H1 (cell line): ENCODE data around the gene STK31. TPM values are rescaled to one million over a fixed set of nuclear protein-coding genes. Genes with fewer than 3 reads are reported as not detected.

Experiments used
- CTCF ChIA-PET: fragments of 300-600 bp; sonication (Branson Sonifier 250); formaldehyde crosslinking; loops from one replicate; lab custom pipeline; 2021; ENCODE audit not compliant: partially characterized antibody; lab: Charles Lee
- POLR2A ChIA-PET: fragments of 300-600 bp; sonication (Branson Sonifier 250); formaldehyde crosslinking; loops from one replicate; lab custom pipeline; 2021; ENCODE audit warnings: inconsistent platforms; ENCODE audit not compliant: partially characterized antibody; lab: Charles Lee
- DNase-seq, 2 experiments: peaks; one replicate each; pipeline versions ENCODE4 v3.0.0 to v3.0.0-alpha.2; 2010 to 2022; ENCODE audit warnings: low spot score in 2 of 2, low read depth in 1 of 2, mixed read lengths in 1 of 2
- FAIRE-seq: peaks from 2 replicates; lab custom pipeline; 2011; peaks lifted over from hg19 to GRCh38; lab: Jason Lieb, UNC
- H2AFZ ChIP-seq: 2 replicates; pipeline ENCODE4 v1.8.1; 2012; ENCODE audit warnings: low read length, inconsistent platforms
- H2AK5ac ChIP-seq: 2 replicates; pipeline ENCODE4 v1.6.1; 2013; ENCODE audit warnings: low read depth, low read length
- H2BK120ac ChIP-seq: replicated peaks from 2 replicates; pipeline ENCODE3; 2013; ENCODE audit warnings: low read depth, low read length, inconsistent platforms
- H2BK12ac ChIP-seq: 2 replicates; pipeline ENCODE4 v1.6.1; 2013; ENCODE audit warnings: low read depth, low read length
- H2BK15ac ChIP-seq: 2 replicates; pipeline ENCODE4 v1.6.1; 2013; ENCODE audit warnings: low read length
- H2BK20ac ChIP-seq: 2 replicates; pipeline ENCODE4 v1.6.1; 2013; ENCODE audit warnings: low read length
- H2BK5ac ChIP-seq: 2 replicates; pipeline ENCODE4 v1.6.1; 2013; ENCODE audit warnings: low read depth, low read length
- H3K14ac ChIP-seq: 2 replicates; pipeline ENCODE4 v1.6.1; 2013; ENCODE audit warnings: inconsistent platforms; ENCODE audit not compliant: insufficient read length
- H3K18ac ChIP-seq: 2 replicates; pipeline ENCODE4 v1.6.1; 2013; ENCODE audit warnings: low read length; ENCODE audit errors: extremely low read depth
- H3K23ac ChIP-seq: 2 replicates; pipeline ENCODE4 v1.6.1; 2013; ENCODE audit warnings: inconsistent platforms; ENCODE audit not compliant: insufficient read length
- H3K23me2 ChIP-seq: 2 replicates; pipeline ENCODE4 v1.6.1; 2013; ENCODE audit warnings: low read depth, low read length
- H3K27ac ChIP-seq: 2 replicates; pipeline ENCODE4 v1.6.1; 2011; ENCODE audit warnings: low read depth, low read length, inconsistent platforms
- H3K27me3 ChIP-seq, 4 experiments: replicated peaks in 1 of 4; 1 replicate in 1 of 4; 2 replicates in 3 of 4; pipeline versions ENCODE4 v1.6.1 to v1.8.1; 2011 to 2013; ENCODE audit warnings: low read length in 3 of 4, mild to moderate bottlenecking in 3 of 4, inconsistent platforms in 2 of 4, mixed read lengths in 2 of 4, moderate library complexity in 1 of 4; ENCODE audit not compliant: control insufficient read depth in 3 of 4, insufficient read depth in 3 of 4; ENCODE audit errors: extremely low read depth in 1 of 4
- H3K36me3 ChIP-seq, 4 experiments: 2 replicates each; pipeline versions ENCODE4 v1.6.1 to v1.8.1; 2011 to 2013; ENCODE audit warnings: mild to moderate bottlenecking in 4 of 4, low read length in 3 of 4, moderate library complexity in 2 of 4, control low read depth in 1 of 4, inconsistent platforms in 1 of 4; ENCODE audit not compliant: insufficient read depth in 4 of 4, control insufficient read depth in 2 of 4
- H3K4ac ChIP-seq: replicated peaks from 2 replicates; pipeline ENCODE3; 2013; ENCODE audit warnings: low read length, low read depth, mixed read lengths, inconsistent platforms; ENCODE audit not compliant: insufficient read length
- H3K4me1 ChIP-seq, 4 experiments: replicated peaks in 1 of 4; 1 replicate in 1 of 4; 2 replicates in 3 of 4; pipeline versions ENCODE4 v1.6.1 to v1.8.1; 2011 to 2013; ENCODE audit warnings: low read length in 3 of 4, inconsistent platforms in 2 of 4, mixed read lengths in 1 of 4; ENCODE audit not compliant: insufficient read depth in 4 of 4, control insufficient read depth in 3 of 4
- H3K4me2 ChIP-seq, 2 experiments: 2 replicates each; pipeline versions ENCODE4 v1.6.1 to v1.8.1; 2011 to 2013; ENCODE audit warnings: low read depth in 2 of 2, low read length in 2 of 2, control low read depth in 1 of 2, inconsistent platforms in 1 of 2, mild to moderate bottlenecking in 1 of 2; ENCODE audit not compliant: insufficient read depth in 1 of 2
- H3K4me3 ChIP-seq, 4 experiments: fragments of 200-600, 300-600 bp in 1 of 4; sonication (generic), shearing (Covaris generic), sonication (Bioruptor Twin) in 1 of 4; 2 replicates each; pipeline versions ENCODE4 v1.5.1 to v1.8.1; 2011 to 2016; ENCODE audit warnings: low read length in 4 of 4, low read depth in 3 of 4, control low read depth in 2 of 4, inconsistent platforms in 2 of 4, mild to moderate bottlenecking in 2 of 4, mixed read lengths in 1 of 4, moderate library complexity in 1 of 4; ENCODE audit not compliant: insufficient read depth in 2 of 4; ENCODE audit errors: extremely low read depth in 1 of 4
- H3K56ac ChIP-seq: replicated peaks from 2 replicates; pipeline ENCODE3; 2013; ENCODE audit warnings: low read depth, mild to moderate bottlenecking, mixed read lengths, low read length, inconsistent platforms; ENCODE audit not compliant: insufficient read length
- H3K79me1 ChIP-seq: 2 replicates; pipeline ENCODE4 v1.6.1; 2013; ENCODE audit warnings: low read depth, low read length, control low read depth
- H3K79me2 ChIP-seq, 2 experiments: 2 replicates each; pipeline versions ENCODE4 v1.6.1 to v1.8.1; 2012 to 2013; ENCODE audit warnings: low read length in 2 of 2, mild to moderate bottlenecking in 2 of 2, inconsistent platforms in 1 of 2; ENCODE audit not compliant: insufficient read depth in 2 of 2, control insufficient read depth in 1 of 2
- H3K9ac ChIP-seq, 4 experiments: replicated peaks in 1 of 4; 1 replicate in 1 of 4; 2 replicates in 3 of 4; pipeline versions ENCODE4 v1.6.1 to v1.8.1; 2011 to 2013; ENCODE audit warnings: low read depth in 3 of 4, low read length in 3 of 4, control low read depth in 2 of 4, mild to moderate bottlenecking in 2 of 4, moderate library complexity in 2 of 4, inconsistent platforms in 1 of 4; ENCODE audit errors: extremely low read depth in 1 of 4
- H3K9me3 ChIP-seq, 2 experiments: 2 replicates each; pipeline versions ENCODE4 v1.6.1 to v1.8.1; 2012 to 2013; ENCODE audit warnings: mild to moderate bottlenecking in 2 of 2, moderate library complexity in 2 of 2, control low read depth in 1 of 2, inconsistent platforms in 1 of 2, low read depth in 1 of 2, low read length in 1 of 2, mixed read lengths in 1 of 2; ENCODE audit not compliant: insufficient read depth in 2 of 2
- H4K20me1 ChIP-seq, 2 experiments: replicated peaks in 1 of 2; 2 replicates each; pipeline versions ENCODE3 to v1.8.1; 2011 to 2013; ENCODE audit warnings: inconsistent platforms in 2 of 2, low read length in 2 of 2, mild to moderate bottlenecking in 1 of 2; ENCODE audit not compliant: insufficient read depth in 2 of 2, control insufficient read depth in 1 of 2
- H4K5ac ChIP-seq: 2 replicates; pipeline ENCODE4 v1.6.1; 2013; ENCODE audit warnings: low read length, low read depth, mixed read lengths, inconsistent platforms; ENCODE audit not compliant: insufficient read length
- H4K8ac ChIP-seq: 2 replicates; pipeline ENCODE4 v1.8.0; 2013; ENCODE audit warnings: mild to moderate bottlenecking, moderate library complexity, low read length, inconsistent platforms; ENCODE audit not compliant: insufficient read depth; ENCODE audit errors: extremely low read depth
- H4K91ac ChIP-seq: replicated peaks from 2 replicates; pipeline ENCODE3; 2013; ENCODE audit warnings: low read length, mixed read lengths, inconsistent platforms; ENCODE audit not compliant: insufficient read length
- CHD1 ChIP-seq: IDR thresholded peaks from 2 replicates; pipeline ENCODE4 v1.6.1; 2012; ENCODE audit warnings: low read depth, low read length, improper control_type of control experiment
- GTF2F1 ChIP-seq: IDR thresholded peaks from 2 replicates; pipeline ENCODE4 v1.6.1; 2012; ENCODE audit warnings: low read depth, low read length, improper control_type of control experiment, borderline replicate concordance
- NANOG ChIP-seq: IDR thresholded peaks from 2 replicates; pipeline ENCODE4 v1.6.1; 2011; ENCODE audit warnings: low read length, low read depth, mild to moderate bottlenecking, inconsistent platforms; ENCODE audit not compliant: insufficient read depth, poor library complexity, severe bottlenecking
- POLR2AphosphoS5 ChIP-seq: IDR thresholded peaks from 2 replicates; pipeline ENCODE4 v1.6.1; 2011; ENCODE audit warnings: low read depth, low read length
- RBBP5 ChIP-seq: IDR thresholded peaks from 2 replicates; pipeline ENCODE4 v1.7.1; 2012; ENCODE audit warnings: low read depth, mild to moderate bottlenecking, inconsistent platforms, low read length, moderate library complexity, borderline replicate concordance
- RNF2 ChIP-seq: fragments of 200-900, 300-1000 bp; sonication (generic); IDR thresholded peaks from 2 replicates; pipeline ENCODE4 v1.7.1; 2016; ENCODE audit warnings: borderline replicate concordance, low read depth, mild to moderate bottlenecking, antibody characterized with exemption, low read length; ENCODE audit not compliant: poor library complexity, severe bottlenecking; ENCODE audit errors: missing control alignments
- SP4 ChIP-seq: IDR thresholded peaks from 2 replicates; pipeline ENCODE4 v1.6.1; 2012; ENCODE audit warnings: low read length, inconsistent platforms
- WGBS, 2 experiments: shearing (Covaris generic) in 1 of 2; methylation state at CpG; one replicate each; pipeline versions ENCODE4 v1.1.6 to v1.1.7; 2013 to 2015; ENCODE audit warnings: low lambda C conversion rate in 2 of 2, mixed read lengths in 2 of 2, inconsistent platforms in 1 of 2, low coverage in 1 of 2, missing lambda C conversion rate in 1 of 2; ENCODE audit not compliant: insufficient replicate concordance in 2 of 2, insufficient coverage in 1 of 2, insufficient read length in 1 of 2; ENCODE audit errors: extremely low coverage in 1 of 2, missing lambda C conversion rate in 1 of 2; 5-methylcytosine and 5-hydroxymethylcytosine counted together
- polyA plus RNA-seq, 7 experiments: library from polyadenylated mRNA; depleted of rRNA in 3 of 7; stranded (reverse) in 5 of 7; unstranded in 2 of 7; fragments of >200 nt in 5 of 7; fragments of 200-250 nt in 2 of 7; gene quantifications; 1 replicate in 5 of 7; 2 replicates in 1 of 7; 4 replicates in 1 of 7; pipeline versions ENCODE4 v1.2.1 to v1.2.3, GENCODE V29; 2011 to 2013; ENCODE audit warnings: missing spikeins in 2 of 7, mixed read lengths in 2 of 7
- total RNA-seq: library from RNA; stranded (reverse); fragmentation: NEBNext Ultra II Directional; extraction: Animal tissue kit (Norgen Biotek cat#: 25700); gene quantifications from 2 replicates; pipeline ENCODE4 v1.2.1, GENCODE V29; 2021

The STK31 gene
- total and polyA plus RNA-seq, 2 of the 8 experiments (the other 6 are each of a cell fraction or from before 2014, with no cell fraction given) = 0.15 to 0.32 TPM

DNA sequence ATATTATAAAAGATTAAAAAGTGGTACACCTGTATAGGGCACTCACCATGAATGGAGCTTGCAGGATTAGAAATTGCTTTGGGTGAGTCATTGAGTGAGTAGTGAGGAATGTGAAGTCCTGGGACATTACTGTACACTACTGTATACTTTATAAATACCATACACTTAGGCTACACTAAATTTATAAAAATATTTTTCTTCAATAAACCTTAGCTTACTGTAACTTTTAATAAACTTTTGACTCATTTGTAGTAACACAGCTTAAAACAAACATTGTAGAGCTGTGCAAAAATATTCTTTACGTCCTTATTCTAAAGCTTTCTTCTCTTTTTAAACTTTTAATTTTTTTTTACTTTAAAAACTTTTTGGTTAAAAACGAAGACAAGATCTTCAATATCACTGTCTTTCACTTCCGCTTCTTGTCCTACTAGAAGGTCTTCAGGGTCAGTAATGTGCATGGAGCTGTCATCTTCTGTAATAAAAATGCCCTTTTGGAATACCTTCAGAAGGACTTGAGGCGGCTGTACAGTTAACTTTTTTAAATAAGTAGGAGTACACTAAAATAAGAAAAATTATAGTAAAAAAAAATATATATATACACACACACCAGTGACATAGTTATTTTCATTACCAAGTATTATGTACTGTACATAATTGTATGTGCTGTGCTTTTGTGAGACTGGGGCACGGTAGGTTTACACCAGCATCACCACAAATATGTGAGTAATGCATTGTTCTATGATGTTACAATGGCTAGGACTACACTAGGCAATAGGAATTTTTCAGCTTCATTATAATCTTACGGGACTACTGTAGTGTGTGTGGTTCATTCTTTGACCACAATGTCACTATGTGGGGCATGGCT, 3.5 kb downstream of the STK31 start:
- no peak overlapping the region for H4K5ac ChIP-seq
- no peak overlapping the region for H3K14ac ChIP-seq
- no peaks in the 10 kb centered on the region for H3K27me3 ChIP-seq
- CTCF ChIA-PET = interaction anchor here (0.9 to 7.1 kb wide), 12 partner anchors 11 to 168 kb away, joined by 3 to 74 read pairs (median 6); no protein-coding TSS in a partner anchor
- DNase-seq (no peak), FAIRE-seq (no peak)
- no peak overlapping the region for H2BK15ac ChIP-seq
- no peak overlapping the region for H2BK120ac ChIP-seq
- H3K4me1 ChIP-seq = no peaks in the 10 kb centered on the region
- H3K4me2 ChIP-seq = no peak overlapping the region
- no peak overlapping the region for H2BK12ac ChIP-seq
- no peak overlapping the region for H2BK5ac ChIP-seq
- H3K79me1 ChIP-seq = no peaks in the 10 kb centered on the region
- no peaks in the 10 kb centered on the region for H3K23me2 ChIP-seq
- H3K4ac ChIP-seq = no peak overlapping the region
- no peak overlapping the region for H3K4me3 ChIP-seq
- H3K9ac ChIP-seq = no peak overlapping the region
- H3K27ac ChIP-seq = no peak overlapping the region
- no peak overlapping the region for H3K23ac ChIP-seq
- H4K8ac ChIP-seq = no peak overlapping the region
- no peaks in the 10 kb centered on the region for H3K9me3 ChIP-seq
- H2AK5ac ChIP-seq = no peak overlapping the region
- no peak overlapping the region for H3K56ac ChIP-seq
- no peak overlapping the region for H3K18ac ChIP-seq
- 91 to 100% methylated on average over 1 to 6 of the region's 6 CpGs for WGBS, 2 experiments
- H2AFZ ChIP-seq = no peak overlapping the region
- no peaks in the 10 kb centered on the region for H3K79me2 ChIP-seq
- H2BK20ac ChIP-seq = no peak overlapping the region
- POLR2A ChIA-PET = interaction anchor here (1.8 kb wide), 1 partner anchor 182 kb away, joined by 3 read pairs; no protein-coding TSS in a partner anchor
- H3K36me3 ChIP-seq = no peaks in the 10 kb centered on the region
- H4K20me1 ChIP-seq = no peaks in the 10 kb centered on the region
- H4K91ac ChIP-seq = no peak overlapping the region
- TF ChIP-seq POLR2AphosphoS5 (no peak), CHD1 (no peak), NANOG (no peak), GTF2F1 (no peak), RNF2 (no peak), RBBP5 (no peak), SP4 (no peak)
